IPS-20b (cell line): ENCODE data around the gene PWWP2B.

Experiments used
- H3K27ac ChIP-seq: one replicate; pipeline ENCODE4 v1.5.1; 2013; ENCODE audit warnings: low read length
- H3K27me3 ChIP-seq: 2 replicates; pipeline ENCODE4 v1.6.1; 2013; ENCODE audit warnings: mild to moderate bottlenecking, low read length, inconsistent platforms; ENCODE audit not compliant: insufficient read depth
- H3K36me3 ChIP-seq: 2 replicates; pipeline ENCODE4 v1.6.1; 2013; ENCODE audit warnings: low read depth, mild to moderate bottlenecking, inconsistent platforms, low read length, moderate library complexity; ENCODE audit not compliant: insufficient read depth
- H3K4me1 ChIP-seq: 2 replicates; pipeline ENCODE4 v1.6.1; 2013; ENCODE audit warnings: mild to moderate bottlenecking, control low read depth, inconsistent platforms, low read length, moderate library complexity; ENCODE audit not compliant: insufficient read depth
- H3K4me3 ChIP-seq: 2 replicates; pipeline ENCODE4 v1.5.1; 2013; ENCODE audit warnings: mild to moderate bottlenecking, low read length, inconsistent platforms
- H3K9ac ChIP-seq: 2 replicates; pipeline ENCODE4 v1.6.1; 2013; ENCODE audit warnings: low read depth, mild to moderate bottlenecking, inconsistent platforms, low read length, moderate library complexity
- H3K9me3 ChIP-seq: 2 replicates; pipeline ENCODE4 v1.6.1; 2013; ENCODE audit warnings: mild to moderate bottlenecking, low read depth, low read length, inconsistent platforms; ENCODE audit not compliant: insufficient read depth

The PWWP2B gene

DNA sequence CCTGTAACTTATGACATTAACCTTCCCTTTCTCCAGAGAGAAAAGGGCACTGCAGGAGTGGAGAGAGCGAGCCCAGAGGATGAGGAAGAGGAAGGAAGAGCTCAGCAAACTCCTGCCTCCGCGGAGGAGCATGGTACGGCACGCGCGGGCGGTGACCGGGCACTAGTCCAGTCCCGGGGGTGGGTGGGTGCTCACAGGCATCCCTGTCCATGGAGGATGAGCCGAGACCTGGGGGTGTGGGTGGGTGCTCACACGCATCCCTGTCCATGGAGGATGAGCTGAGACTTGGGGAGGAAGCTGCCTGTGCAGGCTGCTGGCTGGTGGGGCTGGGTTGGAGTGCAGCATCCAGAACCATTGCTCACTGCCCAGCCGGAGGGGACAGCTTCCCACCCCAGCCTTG, 41.2 kb upstream of the PWWP2B start:
- H3K9ac ChIP-seq = no peak overlapping the region
- H3K36me3 ChIP-seq = no peaks in the 10 kb centered on the region
- no peaks in the 10 kb centered on the region for H3K27me3 ChIP-seq
- H3K9me3 ChIP-seq = no peaks in the 10 kb centered on the region
- no peak overlapping the region for H3K4me3 ChIP-seq
- H3K27ac ChIP-seq = no peak overlapping the region
- H3K4me1 ChIP-seq = no peaks in the 10 kb centered on the region

DNA sequence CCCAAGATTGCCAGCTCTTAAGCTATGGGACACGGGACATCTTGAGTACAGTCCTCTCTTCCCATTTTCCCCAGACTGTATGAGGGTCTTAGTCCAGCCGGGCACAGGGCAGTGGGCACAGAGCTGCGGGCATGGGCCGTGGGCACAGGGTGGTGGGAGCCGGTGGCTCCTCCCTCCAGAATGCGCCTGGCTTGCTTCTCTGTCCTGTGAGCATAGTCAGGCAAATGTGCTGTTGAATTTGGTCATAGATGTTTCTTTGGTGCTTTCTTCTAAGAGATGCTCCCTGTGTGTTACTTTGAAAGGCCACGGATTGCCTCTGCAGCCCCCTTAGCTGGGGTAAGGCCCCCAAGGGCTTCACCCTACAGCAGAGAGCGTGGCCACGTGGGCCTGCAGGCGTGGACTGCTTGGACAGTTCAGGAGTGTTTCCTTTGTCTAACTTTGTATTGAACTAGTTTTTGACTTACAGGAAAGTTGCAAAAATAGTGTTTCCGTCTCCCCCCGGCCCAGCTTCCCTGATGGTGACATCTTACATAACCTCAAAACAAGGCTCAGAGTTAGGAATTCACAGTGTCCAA, 40.3 kb upstream of the PWWP2B start:
- Histone ChIP-seq H3K4me3 (no peak overlapping the region), H3K27me3 (no peaks in the 10 kb centered on the region), H3K4me1 (no peaks in the 10 kb centered on the region), H3K9ac (no peak overlapping the region), H3K9me3 (no peaks in the 10 kb centered on the region), H3K27ac (no peak overlapping the region), H3K36me3 (no peaks in the 10 kb centered on the region)

DNA sequence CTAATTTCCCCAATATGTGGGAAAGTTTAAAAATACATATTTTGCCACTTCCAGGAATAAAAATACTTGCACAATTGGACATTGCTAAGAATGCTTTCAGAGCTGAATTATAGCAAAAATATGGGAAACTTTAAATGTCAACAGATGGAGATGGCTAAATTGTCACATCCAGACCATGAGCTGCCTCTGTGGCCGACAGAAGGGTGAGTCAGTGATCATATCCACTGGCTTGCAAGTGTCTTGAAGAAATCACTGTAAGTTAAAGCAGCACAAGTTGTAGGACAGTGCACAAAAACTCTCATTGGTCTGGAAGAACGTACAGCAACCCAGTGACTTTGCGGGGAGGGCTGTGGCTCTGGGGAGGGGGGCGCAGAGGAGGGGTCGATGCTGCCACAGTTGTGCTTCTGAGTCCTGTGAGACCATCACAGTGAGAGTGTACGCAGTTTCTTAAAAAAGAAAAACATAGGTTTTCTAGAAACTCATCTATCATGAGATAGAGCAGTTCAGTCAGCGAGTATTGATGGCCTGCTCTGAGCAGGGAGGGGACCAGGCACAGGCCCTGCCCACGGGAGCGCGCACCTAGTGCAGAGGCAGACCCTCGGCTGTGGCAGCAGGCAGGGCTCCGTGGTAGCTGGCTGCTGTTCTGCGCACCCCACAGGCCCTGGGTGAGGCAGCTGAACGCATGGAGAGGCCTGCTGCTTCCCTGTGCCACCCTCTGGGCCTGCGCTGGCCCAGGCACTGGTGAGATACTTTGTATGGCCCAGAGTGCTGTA, 39.5 kb upstream of the PWWP2B start:
- no peaks in the 10 kb centered on the region for H3K9me3 ChIP-seq

DNA sequence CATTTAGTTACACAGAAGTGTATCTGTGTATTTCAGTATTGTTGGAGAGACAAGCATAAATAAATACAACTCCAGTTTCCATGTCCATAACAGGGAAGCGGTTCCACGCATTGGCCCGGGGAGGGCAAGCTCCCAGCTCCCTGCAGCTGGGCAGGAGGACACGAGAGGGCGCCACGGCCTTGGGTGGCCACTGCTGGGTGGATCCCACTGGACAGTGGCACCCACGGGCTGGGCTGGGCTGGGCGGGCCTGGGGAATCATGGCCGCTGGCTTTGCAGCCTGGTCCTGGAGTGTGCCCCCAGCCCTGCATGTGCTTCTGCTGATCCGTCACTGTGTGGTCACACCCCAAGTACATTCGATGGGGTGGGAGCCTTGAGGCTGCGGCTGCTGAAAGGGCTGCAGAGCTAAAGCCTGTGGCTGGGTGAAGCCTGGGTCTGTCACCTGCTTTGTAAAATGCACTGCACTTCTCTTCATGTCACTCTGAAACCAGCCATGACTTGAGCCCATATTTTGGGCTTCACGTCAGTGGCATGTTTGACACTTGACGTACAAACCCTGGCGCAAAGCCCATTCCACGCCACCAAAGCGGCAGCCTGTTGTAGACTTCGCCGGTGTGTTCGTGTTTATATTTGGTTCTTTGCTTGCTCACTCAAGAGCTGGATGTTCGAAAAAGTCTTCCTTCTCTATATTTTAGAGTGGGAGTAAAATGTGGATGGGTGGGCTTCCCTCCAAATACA, 37.5 kb upstream of the PWWP2B start:
- Histone ChIP-seq H3K4me1 (no peaks in the 10 kb centered on the region), H3K27me3 (no peaks in the 10 kb centered on the region), H3K36me3 (no peaks in the 10 kb centered on the region), H3K27ac (no peak overlapping the region), H3K9me3 (no peaks in the 10 kb centered on the region), H3K4me3 (no peak overlapping the region), H3K9ac (no peak overlapping the region)

More for the DNA sequence above, 39.5 kb upstream of the PWWP2B start:
- no peaks in the 10 kb centered on the region for H3K36me3 ChIP-seq
- H3K27me3 ChIP-seq = no peaks in the 10 kb centered on the region
- H3K9ac ChIP-seq = no peak overlapping the region
- H3K4me1 ChIP-seq = no peaks in the 10 kb centered on the region
- no peak overlapping the region for H3K27ac ChIP-seq
- H3K4me3 ChIP-seq = no peak overlapping the region

DNA sequence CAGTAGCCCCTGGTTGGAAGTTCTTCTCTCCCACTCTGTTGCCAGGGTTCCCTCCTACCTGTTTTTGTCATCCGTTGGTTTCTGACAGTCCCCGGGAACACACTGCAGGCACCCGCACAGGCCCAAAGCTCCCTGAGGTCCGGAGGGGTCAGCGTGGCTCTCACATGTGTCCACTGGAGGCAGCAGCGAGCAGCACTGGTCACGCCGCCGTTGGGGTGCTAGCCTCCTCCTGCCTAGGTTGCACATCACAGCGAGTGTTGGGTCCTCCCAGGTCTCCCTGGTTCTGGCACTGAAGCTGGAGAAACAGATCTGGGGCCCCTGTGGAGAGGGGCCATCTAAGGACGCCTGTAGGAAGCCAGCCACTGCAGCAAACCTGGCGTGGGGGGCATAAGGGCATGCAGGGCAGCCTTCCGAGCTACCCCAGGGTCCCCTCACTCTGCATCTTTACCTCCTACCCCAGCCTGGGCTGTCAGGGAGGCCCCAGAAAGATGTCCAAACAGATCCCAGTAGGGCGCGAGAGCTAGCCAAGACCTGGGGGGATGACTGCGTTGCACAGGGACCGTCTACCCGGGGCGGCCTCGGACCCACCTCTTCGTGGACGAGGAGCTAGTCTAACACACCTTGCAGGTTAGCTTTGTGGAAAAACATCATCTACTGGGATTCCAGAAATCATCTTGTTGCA, 36.1 kb upstream of the PWWP2B start:
- H3K27ac ChIP-seq = no peak overlapping the region
- H3K4me3 ChIP-seq = no peak overlapping the region
- H3K36me3 ChIP-seq = no peaks in the 10 kb centered on the region
- no peaks in the 10 kb centered on the region for H3K9me3 ChIP-seq
- H3K4me1 ChIP-seq = no peaks in the 10 kb centered on the region
- no peaks in the 10 kb centered on the region for H3K27me3 ChIP-seq
- H3K9ac ChIP-seq = no peak overlapping the region

DNA sequence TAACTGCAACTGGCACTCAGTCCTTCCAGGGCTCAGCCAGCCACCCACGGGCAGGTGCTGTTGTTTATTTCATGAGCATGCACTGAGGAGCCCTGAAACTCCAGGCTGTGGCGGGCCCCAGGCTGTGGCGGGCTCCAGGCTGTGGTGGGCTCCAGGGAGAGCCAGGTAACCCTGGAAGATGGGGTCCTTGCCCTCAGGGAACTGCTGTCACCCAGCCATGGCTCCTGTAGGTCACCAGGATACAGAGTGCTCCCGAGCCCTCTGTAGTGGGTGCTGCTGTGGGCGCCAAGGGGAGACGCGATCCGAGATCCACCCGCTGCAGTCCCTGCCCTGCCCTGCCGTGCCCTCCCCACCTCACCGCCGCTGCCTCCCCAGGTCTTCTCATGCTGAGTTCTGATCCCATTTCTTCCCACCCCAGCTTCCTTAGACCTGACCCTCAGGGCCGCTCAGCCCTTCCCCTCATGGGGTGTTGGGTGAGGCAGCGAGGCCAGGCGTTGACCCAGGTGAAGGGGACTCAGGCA, 35.4 kb upstream of the PWWP2B start:
- Histone ChIP-seq H3K9me3 (no peaks in the 10 kb centered on the region), H3K36me3 (no peaks in the 10 kb centered on the region), H3K27me3 (no peaks in the 10 kb centered on the region), H3K4me3 (no peak overlapping the region), H3K9ac (no peak overlapping the region), H3K27ac (no peak overlapping the region), H3K4me1 (no peaks in the 10 kb centered on the region)

DNA sequence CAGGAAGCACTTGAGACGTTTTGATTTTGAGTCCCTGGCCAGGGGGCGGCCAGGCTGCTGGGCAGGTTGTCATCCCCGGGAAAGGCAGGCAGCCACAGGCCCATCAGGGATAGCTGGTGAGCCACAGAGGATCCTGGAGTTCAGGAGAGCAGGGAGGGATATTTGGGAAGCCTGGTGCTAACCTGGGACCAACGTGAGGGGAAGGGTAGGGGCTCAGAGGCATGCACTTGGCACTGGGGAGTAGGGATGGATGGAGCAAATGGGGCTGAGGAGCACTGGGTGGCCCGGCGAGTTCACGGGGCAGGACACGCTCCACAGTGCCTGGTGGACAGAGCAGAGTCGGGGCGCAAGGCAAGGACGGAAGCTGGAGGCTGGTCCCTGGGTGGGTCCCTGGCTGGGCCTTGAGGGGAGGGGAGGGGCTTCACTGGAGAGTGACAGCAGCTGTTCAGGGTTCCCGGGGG, 34.8 kb upstream of the PWWP2B start:
- no peaks in the 10 kb centered on the region for H3K27me3 ChIP-seq
- no peak overlapping the region for H3K9ac ChIP-seq
- H3K27ac ChIP-seq = no peak overlapping the region
- H3K4me1 ChIP-seq = no peaks in the 10 kb centered on the region
- H3K36me3 ChIP-seq = no peaks in the 10 kb centered on the region
- no peaks in the 10 kb centered on the region for H3K9me3 ChIP-seq
- no peak overlapping the region for H3K4me3 ChIP-seq

DNA sequence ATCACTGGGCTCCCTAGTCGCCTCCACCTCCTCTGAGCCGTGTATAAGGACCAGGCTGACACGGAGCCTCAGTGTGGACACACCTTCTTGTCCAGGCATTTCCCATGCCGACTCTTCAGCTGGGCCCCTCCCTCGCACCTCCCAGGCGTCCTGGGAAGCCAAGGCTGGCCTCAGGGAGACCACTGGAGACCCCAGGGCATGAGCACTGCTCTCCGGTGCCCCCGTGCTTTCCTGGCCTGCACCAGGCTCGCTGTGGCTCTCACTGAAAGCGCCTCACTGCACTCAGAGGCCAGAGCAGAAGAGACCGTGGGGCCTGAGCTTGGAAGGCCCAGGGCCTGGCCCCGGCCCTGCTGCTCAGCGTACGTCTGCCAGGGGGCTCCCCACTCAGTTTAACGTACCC, 33.6 kb upstream of the PWWP2B start:
- no peak overlapping the region for H3K4me3 ChIP-seq
- H3K4me1 ChIP-seq = no peaks in the 10 kb centered on the region
- H3K9ac ChIP-seq = no peak overlapping the region
- H3K9me3 ChIP-seq = no peaks in the 10 kb centered on the region
- H3K36me3 ChIP-seq = no peaks in the 10 kb centered on the region
- H3K27ac ChIP-seq = no peak overlapping the region
- no peaks in the 10 kb centered on the region for H3K27me3 ChIP-seq

DNA sequence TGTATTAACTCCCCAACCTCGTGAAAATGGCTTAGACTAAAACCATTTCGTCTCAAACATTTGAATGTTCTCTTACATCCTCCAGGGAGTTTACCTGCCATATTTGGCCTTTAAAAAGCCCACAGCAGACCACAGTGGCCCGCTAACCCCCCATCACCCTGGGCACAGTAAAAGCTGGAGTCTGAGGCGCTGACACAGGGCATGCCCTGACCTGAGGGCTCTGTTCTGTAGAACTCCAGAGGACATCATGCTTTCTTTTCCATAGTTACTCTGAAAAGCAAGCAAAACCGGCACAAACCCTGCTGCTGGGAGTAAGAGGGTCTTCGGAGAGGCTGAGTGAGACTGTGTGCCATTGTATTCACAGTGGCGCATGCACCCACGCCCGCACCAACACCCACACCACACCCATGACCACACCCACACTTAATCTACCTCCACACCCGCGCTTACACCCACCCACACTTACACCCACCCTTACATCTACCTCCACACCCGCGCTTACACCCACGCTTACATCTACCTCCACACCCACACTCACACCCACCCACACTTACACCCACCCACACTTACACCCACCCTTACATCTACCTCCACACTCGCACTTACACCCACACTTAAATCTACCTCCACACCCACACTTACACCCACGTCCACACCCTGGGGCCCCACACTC, 32.9 kb upstream of the PWWP2B start:
- H3K4me3 ChIP-seq = no peak overlapping the region
- H3K27ac ChIP-seq = no peak overlapping the region
- no peak overlapping the region for H3K9ac ChIP-seq
- no peaks in the 10 kb centered on the region for H3K36me3 ChIP-seq
- H3K9me3 ChIP-seq = no peaks in the 10 kb centered on the region
- H3K4me1 ChIP-seq = no peaks in the 10 kb centered on the region
- H3K27me3 ChIP-seq = no peaks in the 10 kb centered on the region

DNA sequence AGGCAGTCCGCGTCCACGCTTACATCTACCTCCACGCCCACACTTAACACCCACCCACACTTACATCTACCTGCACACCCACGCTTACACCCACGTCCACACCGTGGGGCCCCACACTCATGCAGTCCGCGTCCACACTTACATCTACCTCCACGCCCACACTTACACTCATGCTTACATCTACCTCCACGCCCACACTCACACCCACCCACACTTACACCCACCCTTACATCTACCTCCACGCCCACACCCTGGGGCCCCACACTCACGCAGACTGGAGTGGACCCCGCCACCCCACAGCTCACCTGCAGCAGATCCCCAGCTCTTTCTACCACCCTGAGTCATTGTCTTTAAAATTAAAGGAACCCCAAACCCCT, 32.4 kb upstream of the PWWP2B start:
- no peaks in the 10 kb centered on the region for H3K4me1 ChIP-seq
- no peaks in the 10 kb centered on the region for H3K9me3 ChIP-seq
- H3K27ac ChIP-seq = no peak overlapping the region
- H3K9ac ChIP-seq = no peak overlapping the region
- H3K4me3 ChIP-seq = no peak overlapping the region
- H3K36me3 ChIP-seq = no peaks in the 10 kb centered on the region
- no peaks in the 10 kb centered on the region for H3K27me3 ChIP-seq

DNA sequence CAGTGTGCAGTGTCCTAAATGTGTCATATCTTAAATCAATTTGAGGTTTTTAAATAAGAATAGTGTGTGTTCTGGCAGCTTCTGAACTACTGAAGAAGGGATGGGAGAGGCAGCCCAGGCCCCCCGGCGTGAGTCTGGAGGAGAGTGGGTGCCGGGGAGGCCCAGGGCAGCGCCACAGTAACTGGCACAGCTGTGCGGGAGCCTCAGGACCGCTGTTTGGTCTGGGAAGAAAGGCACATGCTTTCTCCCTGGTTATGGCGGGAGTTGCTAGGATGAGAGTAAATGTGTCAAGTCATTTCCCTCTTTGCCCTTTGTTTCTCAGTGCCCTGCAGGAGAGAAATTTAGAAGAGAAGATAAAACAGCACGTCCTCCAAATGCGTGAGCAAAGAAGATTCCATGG, 31.9 kb upstream of the PWWP2B start:
- Histone ChIP-seq H3K27ac (no peak overlapping the region), H3K9me3 (no peaks in the 10 kb centered on the region), H3K27me3 (no peaks in the 10 kb centered on the region), H3K4me1 (no peaks in the 10 kb centered on the region), H3K36me3 (no peaks in the 10 kb centered on the region), H3K4me3 (no peak overlapping the region), H3K9ac (no peak overlapping the region)
